Kasumi-1 (cell line): ENCODE results near the gene AP1G1.
"Not testable (repeated sequence)": the region's sequence is repeated elsewhere in the genome, so short reads cannot be mapped to it uniquely, and the experiment has no call there.

Experiments
- DNase-seq, 2 experiments: peaks; one replicate each; lab custom pipeline; 2025; lab: John Stamatoyannopoulos, UW

Gene AP1G1

DNA sequence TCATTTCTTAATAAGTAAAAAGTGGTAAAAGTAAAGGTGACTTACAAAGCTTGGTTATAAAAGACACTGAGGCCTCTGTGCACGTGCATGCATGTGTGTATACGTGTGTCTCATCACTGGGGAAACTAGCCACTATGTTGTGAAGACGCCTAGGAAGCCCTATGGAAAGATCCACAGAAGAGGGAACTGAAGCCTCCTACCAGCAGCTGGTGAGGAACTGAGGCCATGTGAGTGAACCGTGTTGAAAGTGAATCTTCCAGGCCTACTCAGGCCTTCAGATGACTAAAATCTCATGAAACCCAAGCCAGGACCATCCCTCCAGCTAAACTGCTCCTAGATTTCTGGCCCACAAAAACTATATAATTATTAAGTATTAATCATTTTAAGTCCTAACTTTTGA is 107.8 kb downstream of the AP1G1 start:
- DNase-seq = no peak

DNA sequence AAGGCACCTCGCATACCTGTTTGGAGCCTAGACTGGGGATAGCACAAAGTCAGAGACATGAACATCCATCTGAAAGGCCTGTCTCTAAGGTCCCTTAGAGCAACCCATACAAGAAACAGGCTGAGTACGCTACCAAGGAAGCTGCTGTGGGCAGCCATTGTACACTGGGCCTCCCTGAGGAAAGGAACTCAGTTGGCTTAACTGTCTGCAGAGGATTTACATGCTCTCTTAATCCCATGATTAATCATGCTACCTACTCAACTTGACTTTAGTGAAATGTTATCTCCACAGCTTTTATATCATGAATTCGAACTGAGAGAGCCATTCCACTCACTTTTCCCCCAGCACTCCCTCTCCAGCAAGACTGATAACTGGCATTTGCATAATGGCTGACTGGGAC is 110.1 kb downstream of the AP1G1 start:
- no peak for DNase-seq

DNA sequence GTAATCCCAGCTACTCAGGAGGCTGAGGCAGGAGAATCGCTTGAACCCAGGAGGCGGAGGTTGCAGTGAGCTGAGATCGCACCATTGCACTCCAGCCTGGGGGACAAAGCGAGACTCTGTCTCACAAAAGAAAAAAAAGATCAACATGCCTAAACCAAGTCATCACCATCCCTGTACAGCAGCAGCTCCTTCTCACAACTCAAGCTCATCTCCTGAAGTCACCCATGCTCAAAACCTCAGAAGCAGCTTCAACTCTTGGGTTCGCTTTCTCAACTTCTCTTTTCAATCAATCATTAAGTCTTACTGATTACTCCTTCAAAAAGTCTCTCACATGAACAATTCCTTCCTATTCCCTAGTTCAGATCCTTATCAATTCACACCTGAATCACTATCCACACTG is 115.5 kb downstream of the AP1G1 start:
- no peak for DNase-seq

DNA sequence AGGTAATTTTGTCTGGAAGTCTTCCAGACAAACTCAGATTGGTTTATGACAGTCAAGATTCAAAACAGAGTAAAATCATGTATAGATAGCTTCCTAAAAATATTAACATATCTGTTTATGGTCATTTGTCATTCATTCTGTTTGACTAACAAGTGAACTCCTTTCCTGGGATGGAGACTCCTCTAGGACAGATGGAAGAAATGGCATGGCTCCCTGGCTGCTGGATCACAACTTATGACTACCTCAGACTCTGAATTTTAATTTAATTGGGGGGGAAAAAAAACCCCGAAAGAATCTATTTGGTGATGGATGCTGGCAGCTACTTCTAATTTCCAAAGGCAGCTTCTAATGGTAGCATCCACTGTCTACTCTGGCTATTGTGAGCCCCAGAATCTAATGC is 118.7 kb downstream of the AP1G1 start:
- DNase-seq = no peak

GRCh38 chr16:71687861-71688260 is 120.8 kb downstream of the AP1G1 start:
- no peak for DNase-seq

GRCh38 chr16:71684280-71684679 is 124.4 kb downstream of the AP1G1 start:
- DNase-seq = not testable (repeated sequence)

GRCh38 chr16:71681360-71681759 is 127.3 kb downstream of the AP1G1 start:
- DNase-seq = no peak
